ENCODE data around the gene SLC9A1. TPM values are rescaled to one million over a fixed set of nuclear protein-coding genes. Genes with fewer than 3 reads are reported as not detected.

The SLC9A1 gene
- total and polyA plus RNA-seq, 2 donors (not counting 1 experiment from before 2014, with no cell fraction given) = 7.3 to 22.5 TPM

DNA sequence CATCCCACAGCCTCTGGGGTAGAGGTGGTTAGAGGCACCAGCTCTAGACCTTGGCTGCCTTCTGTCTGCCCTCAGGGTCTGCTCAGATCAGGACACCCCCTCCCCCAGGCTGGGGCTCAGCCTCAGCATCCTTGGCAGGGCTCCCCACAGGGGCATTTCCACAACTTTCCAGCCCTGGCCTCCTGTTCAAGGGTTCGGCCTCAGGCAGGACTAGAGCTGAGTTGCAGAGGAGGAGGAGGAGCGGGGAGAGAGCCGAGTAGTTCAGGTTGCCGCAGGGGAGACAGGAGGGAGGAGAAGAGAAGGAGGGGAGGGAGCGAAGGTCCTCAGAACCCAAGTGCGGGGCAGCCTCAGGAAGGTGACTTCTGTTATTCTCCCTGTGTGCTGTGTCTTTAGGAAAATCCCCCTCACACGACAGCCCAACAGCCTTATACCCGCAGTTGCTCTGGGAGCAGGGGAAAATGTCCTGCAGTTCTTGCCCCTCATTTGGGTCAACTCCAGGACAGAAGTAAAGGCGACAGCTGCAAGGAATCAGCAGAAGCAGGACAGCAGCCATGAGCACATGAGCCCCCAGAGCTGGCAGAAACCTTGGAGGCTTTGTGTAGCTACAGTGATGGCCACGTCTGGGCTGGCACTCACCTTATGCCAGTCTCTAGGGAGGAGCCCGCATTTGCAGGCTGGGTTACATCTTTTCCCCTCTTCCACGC, 95.8 kb downstream of the SLC9A1 start:
- TF ChIP-seq, protein P1, sequence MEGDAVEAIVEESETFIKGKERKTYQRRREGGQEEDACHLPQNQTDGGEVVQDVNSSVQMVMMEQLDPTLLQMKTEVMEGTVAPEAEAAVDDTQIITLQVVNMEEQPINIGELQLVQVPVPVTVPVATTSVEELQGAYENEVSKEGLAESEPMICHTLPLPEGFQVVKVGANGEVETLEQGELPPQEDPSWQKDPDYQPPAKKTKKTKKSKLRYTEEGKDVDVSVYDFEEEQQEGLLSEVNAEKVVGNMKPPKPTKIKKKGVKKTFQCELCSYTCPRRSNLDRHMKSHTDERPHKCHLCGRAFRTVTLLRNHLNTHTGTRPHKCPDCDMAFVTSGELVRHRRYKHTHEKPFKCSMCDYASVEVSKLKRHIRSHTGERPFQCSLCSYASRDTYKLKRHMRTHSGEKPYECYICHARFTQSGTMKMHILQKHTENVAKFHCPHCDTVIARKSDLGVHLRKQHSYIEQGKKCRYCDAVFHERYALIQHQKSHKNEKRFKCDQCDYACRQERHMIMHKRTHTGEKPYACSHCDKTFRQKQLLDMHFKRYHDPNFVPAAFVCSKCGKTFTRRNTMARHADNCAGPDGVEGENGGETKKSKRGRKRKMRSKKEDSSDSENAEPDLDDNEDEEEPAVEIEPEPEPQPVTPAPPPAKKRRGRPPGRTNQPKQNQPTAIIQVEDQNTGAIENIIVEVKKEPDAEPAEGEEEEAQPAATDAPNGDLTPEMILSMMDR (IDR thresholded peaks at IDR 0.05) = no peak
- no peak for TF ChIP-seq EZH2 (IDR thresholded peaks at IDR 0.05; ENCODE audit: borderline replicate concordance, insufficient read depth, low read depth, low read length, poor library complexity, severe bottlenecking)
- no peaks in the 10 kb centered on the region for H3K36me3 ChIP-seq (replicated peaks in 1 of 2; ENCODE audit: control extremely low read depth in 1 of 2, control insufficient read depth in 1 of 2, extremely low read depth in 1 of 2, insufficient read depth in 2 of 2, low read length in 1 of 2)
- Mint-ChIP-seq H3K27ac (no peak overlapping the region), H3K4me1 (no peaks in the 10 kb centered on the region), H3K9me3 (ENCODE audit: insufficient read depth) (no peaks in the 10 kb centered on the region), H3K4me3 (no peak overlapping the region), H3K27me3 (no peaks in the 10 kb centered on the region)
- no peak overlapping the region for H3K4me2 ChIP-seq (replicated peaks; ENCODE audit: low read depth, low read length, poor library complexity, severe bottlenecking)
- CTCF ChIA-PET = interaction anchor here (0.7 to 1.5 kb wide), 3 partner anchors 13 to 746 kb away, joined by 3 to 7 read pairs (median 3); no protein-coding TSS in a partner anchor
- H3K4me3 ChIP-seq (ENCODE audit: control extremely low read depth in 1 of 5, extremely low read depth in 1 of 5, insufficient read depth in 1 of 5, low read depth in 2 of 5, low read length in 4 of 5) = no peak overlapping the region
- H3K9ac ChIP-seq (ENCODE audit: low read length) = no peak overlapping the region
- no peaks in the 10 kb centered on the region for H4K20me1 ChIP-seq (ENCODE audit: control insufficient read depth, insufficient read depth, low read length, poor library complexity, severe bottlenecking)
- no peak for DNase-seq
- no peaks in the 10 kb centered on the region for H3K27me3 ChIP-seq (replicated peaks in 1 of 4; ENCODE audit: control extremely low read depth in 1 of 4, control insufficient read depth in 3 of 4, insufficient read depth in 4 of 4, low read length in 3 of 4)
- H2AFZ ChIP-seq (ENCODE audit: insufficient read depth, low read depth, low read length, poor library complexity, severe bottlenecking) = no peak overlapping the region
- no peaks in the 10 kb centered on the region for H3K79me2 ChIP-seq (ENCODE audit: control insufficient read depth, insufficient read depth, low read length)
- no peaks in the 10 kb centered on the region for H3K9me3 ChIP-seq (ENCODE audit: control extremely low read depth in 1 of 3, control insufficient read depth in 2 of 3, insufficient read depth in 1 of 3, low read length in 2 of 3)
- WGBS (ENCODE audit: insufficient coverage) = 94% methylated on average over 6 of the region's 12 CpGs
- no peak for ATAC-seq (ENCODE audit: low read depth)
- no peaks in the 10 kb centered on the region for H3K4me1 ChIP-seq (ENCODE audit: control insufficient read depth in 2 of 2, insufficient read depth in 2 of 2, low read length in 2 of 2)
- intact Hi-C loops (cut with micrococcal nuclease) = no loop called here
- no peak overlapping the region for H3K27ac ChIP-seq (ENCODE audit: low read length in 2 of 2)
- POLR2A ChIA-PET = no interaction called here

DNA sequence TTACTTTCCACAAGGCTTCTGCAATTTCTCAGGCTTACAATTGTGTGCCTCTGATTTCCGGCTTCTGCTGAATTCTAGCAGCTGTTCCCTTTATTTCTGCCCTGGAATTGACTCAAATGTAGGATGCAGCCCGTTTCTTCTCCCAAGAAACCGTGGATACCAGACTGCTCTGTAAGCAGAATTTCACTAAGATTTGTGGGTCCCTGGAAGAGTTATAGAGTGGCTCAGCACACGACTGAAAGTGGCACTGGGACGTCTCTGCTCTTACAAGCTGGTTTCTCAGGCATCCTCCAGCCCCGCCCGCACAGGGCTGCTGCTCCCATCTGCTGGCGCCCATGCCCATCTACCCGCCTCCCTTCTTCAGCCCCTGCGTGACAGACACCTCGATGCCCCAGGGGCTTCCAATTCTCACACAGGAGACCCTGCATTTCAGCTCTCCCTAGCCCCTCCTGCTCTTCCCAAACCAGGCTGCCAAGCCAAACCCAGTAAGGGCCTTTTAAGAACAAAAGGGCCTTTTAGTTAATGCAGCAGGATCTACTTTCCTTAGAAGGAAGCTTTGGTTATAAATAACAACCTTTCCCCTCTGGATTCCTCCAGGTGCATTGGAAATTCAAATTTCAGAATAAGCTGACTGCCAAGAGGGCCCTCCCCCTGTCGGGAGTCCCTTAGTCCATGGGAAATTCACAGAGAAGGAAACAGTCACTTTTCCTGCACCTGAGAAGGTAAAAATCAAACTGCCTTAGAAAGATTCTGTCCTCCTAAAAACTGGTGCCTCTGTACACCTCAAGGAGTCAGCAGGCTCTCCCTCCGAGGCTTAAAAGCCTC, 96.9 kb downstream of the SLC9A1 start:
- POLR2A ChIA-PET = no interaction called here
- CTCF ChIA-PET = interaction anchor here (0.6 to 5.9 kb wide), 4 partner anchors 13 to 618 kb away, joined by 3 to 61 read pairs (median 4); no protein-coding TSS in a partner anchor
- no peaks in the 10 kb centered on the region for H3K27me3 Mint-ChIP-seq
- H3K9me3 Mint-ChIP-seq (ENCODE audit: insufficient read depth) = no peaks in the 10 kb centered on the region
- H3K4me2 ChIP-seq (replicated peaks; ENCODE audit: low read depth, low read length, poor library complexity, severe bottlenecking) = no peak overlapping the region
- H3K9ac ChIP-seq (ENCODE audit: low read length) = no peak overlapping the region
- H3K4me3 Mint-ChIP-seq = no peak overlapping the region
- TF ChIP-seq EZH2 (IDR thresholded peaks at IDR 0.05; ENCODE audit: borderline replicate concordance, insufficient read depth, low read depth, low read length, poor library complexity, severe bottlenecking) = no peak
- TF ChIP-seq, protein P1 (IDR thresholded peaks at IDR 0.05) = no peak
- 74% methylated on average over 13 of the region's 13 CpGs for WGBS (ENCODE audit: insufficient coverage)
- DNase-seq (no peak), ATAC-seq (ENCODE audit: low read depth) (no peak)
- no peak overlapping the region for H3K27ac ChIP-seq (ENCODE audit: low read length in 2 of 2)
- no peaks in the 10 kb centered on the region for H3K36me3 ChIP-seq (replicated peaks in 1 of 2; ENCODE audit: control extremely low read depth in 1 of 2, control insufficient read depth in 1 of 2, extremely low read depth in 1 of 2, insufficient read depth in 2 of 2, low read length in 1 of 2)
- no peaks in the 10 kb centered on the region for H3K4me1 ChIP-seq (ENCODE audit: control insufficient read depth in 2 of 2, insufficient read depth in 2 of 2, low read length in 2 of 2)
- H3K27ac Mint-ChIP-seq = no peak overlapping the region
- no peaks in the 10 kb centered on the region for H3K4me1 Mint-ChIP-seq
- no peak overlapping the region for H3K4me3 ChIP-seq (ENCODE audit: control extremely low read depth in 1 of 5, extremely low read depth in 1 of 5, insufficient read depth in 1 of 5, low read depth in 2 of 5, low read length in 4 of 5)
- no peaks in the 10 kb centered on the region for H4K20me1 ChIP-seq (ENCODE audit: control insufficient read depth, insufficient read depth, low read length, poor library complexity, severe bottlenecking)
- no peaks in the 10 kb centered on the region for H3K27me3 ChIP-seq (replicated peaks in 1 of 4; ENCODE audit: control extremely low read depth in 1 of 4, control insufficient read depth in 3 of 4, insufficient read depth in 4 of 4, low read length in 3 of 4)
- intact Hi-C loops (cut with micrococcal nuclease) = no loop called here
- no peaks in the 10 kb centered on the region for H3K9me3 ChIP-seq (ENCODE audit: control extremely low read depth in 1 of 3, control insufficient read depth in 2 of 3, insufficient read depth in 1 of 3, low read length in 2 of 3)
- H3K79me2 ChIP-seq (ENCODE audit: control insufficient read depth, insufficient read depth, low read length) = no peaks in the 10 kb centered on the region
- no peak overlapping the region for H2AFZ ChIP-seq (ENCODE audit: insufficient read depth, low read depth, low read length, poor library complexity, severe bottlenecking)
